A673 (cell line): ENCODE data around the gene NEDD4L. TPM values are rescaled to one million over a fixed set of nuclear protein-coding genes. Genes with fewer than 3 reads are reported as not detected.

Experiments
- BruUV-seq: library from RNA; stranded (reverse); fragments of 400-500 nt; replicated peaks from 2 replicates; lab custom pipeline; 2021; lab: Mats Ljungman, UMichigan
- CTCF ChIA-PET: fragments of 300-600 bp; sonication (Branson Sonifier 250); formaldehyde crosslinking; loops from one replicate; lab custom pipeline; 2022; ENCODE audit warnings: antibody characterized with exemption; lab: Charles Lee
- POLR2A ChIA-PET: fragments of 300-600 bp; sonication (Branson Sonifier 250); formaldehyde crosslinking; loops from one replicate; lab custom pipeline; 2022; ENCODE audit warnings: antibody characterized with exemption; ENCODE audit not compliant: low non-redundant PET; lab: Charles Lee
- DNase-seq: peaks from one replicate; pipeline ENCODE4 v3.0.0-alpha.2; 2015; ENCODE audit warnings: low spot score
- H3K27ac ChIP-seq: fragments of 200-600 bp; sonication (generic); 2 replicates; pipeline ENCODE4 v1.5.1; 2016; ENCODE audit warnings: mixed run types, low read depth, mild to moderate bottlenecking, mixed read lengths, antibody characterized with exemption, low read length; ENCODE audit not compliant: poor library complexity, severe bottlenecking
- H3K27me3 ChIP-seq: fragments of 200-600 bp; sonication (generic); replicated peaks from 2 replicates; pipeline ENCODE4 v1.6.1; 2017; ENCODE audit warnings: mixed run types, low read depth, mild to moderate bottlenecking, mixed read lengths, antibody characterized with exemption, low read length; ENCODE audit not compliant: insufficient read depth, poor library complexity
- H3K36me3 ChIP-seq: fragments of 200-600 bp; sonication (generic); 2 replicates; pipeline ENCODE4 v1.6.1; 2016; ENCODE audit warnings: mixed run types, mild to moderate bottlenecking, mixed read lengths, antibody characterized with exemption, low read length; ENCODE audit not compliant: insufficient read depth, poor library complexity, severe bottlenecking
- H3K4me1 ChIP-seq: fragments of 200-600 bp; sonication (generic); 2 replicates; pipeline ENCODE4 v1.6.1; 2017; ENCODE audit warnings: mixed run types, mild to moderate bottlenecking, mixed read lengths, antibody characterized with exemption, low read length; ENCODE audit not compliant: insufficient read depth, poor library complexity, severe bottlenecking
- H3K4me3 ChIP-seq: fragments of 200-600 bp; sonication (generic); 2 replicates; pipeline ENCODE4 v1.5.1; 2016; ENCODE audit warnings: low read depth, mixed run types, mild to moderate bottlenecking, mixed read lengths, low read length; ENCODE audit not compliant: poor library complexity, severe bottlenecking
- H3K9me3 ChIP-seq: fragments of 200-600 bp; sonication (generic); 2 replicates; pipeline ENCODE4 v1.6.1; 2016; ENCODE audit warnings: mixed run types, low read depth, mild to moderate bottlenecking, mixed read lengths, antibody characterized with exemption, low read length; ENCODE audit not compliant: poor library complexity, severe bottlenecking
- EZH2 ChIP-seq: fragments of 200-600 bp; sonication (generic); IDR thresholded peaks from 2 replicates; pipeline ENCODE4 v1.6.1; 2017; ENCODE audit warnings: borderline replicate concordance, low read depth, mild to moderate bottlenecking, mixed read lengths, antibody characterized with exemption, low read length; ENCODE audit not compliant: poor library complexity, severe bottlenecking
- intact Hi-C: fragments of 100-400 bp; cut with micrococcal nuclease; formaldehyde crosslinking; loops from one replicate; pipeline ENCODE4 v1.10.0; 2022; ENCODE audit not compliant: unreplicated experiment
- total RNA-seq: library from RNA; stranded (reverse); gene quantifications from 2 replicates; pipeline ENCODE4 v1.2.3, GENCODE V29; 2021
- TF ChIP-seq, protein P1 (sequence below): fragments of 300-800, 200-600 bp; sonication (generic); conservative IDR thresholded peaks from 2 replicates; pipeline ENCODE4 v1.5.1; 2017; ENCODE audit warnings: low read depth, mild to moderate bottlenecking, antibody characterized with exemption, low read length, moderate library complexity, mixed read lengths

The NEDD4L gene
- total RNA-seq, 1 experiment from 2014 or later = 15.3 TPM

- POLR2A ChIA-PET = no interaction called here
- Histone ChIP-seq H3K27ac (no peak overlapping the region), H3K27me3 (no peaks in the 10 kb centered on the region), H3K36me3 (no peaks in the 10 kb centered on the region), H3K9me3 (no peaks in the 10 kb centered on the region), H3K4me3 (no peak overlapping the region), H3K4me1 (peaks cover 41% of the 10 kb centered on the region)
- TF ChIP-seq EZH2 = no peak
- DNase-seq = no peak
- no TSS peak for BruUV-seq
- CTCF ChIA-PET = no interaction called here
- intact Hi-C loops = no loop called here
These were observed 290.0 kb downstream of the NEDD4L start for GRCh38 chr18:58334061-58334460.

GRCh38 chr18:58335223-58335622 lies 291.2 kb downstream of the NEDD4L start:
- no peak overlapping the region for H3K27ac ChIP-seq
- no peaks in the 10 kb centered on the region for H3K27me3 ChIP-seq
- H3K4me3 ChIP-seq = no peak overlapping the region
- intact Hi-C loops = loop anchor here (5.0 kb wide), 1 partner anchor 157 kb away; no protein-coding TSS in a partner anchor
- peaks cover 51% of the 10 kb centered on the region for H3K4me1 ChIP-seq
- TF ChIP-seq, protein P1, sequence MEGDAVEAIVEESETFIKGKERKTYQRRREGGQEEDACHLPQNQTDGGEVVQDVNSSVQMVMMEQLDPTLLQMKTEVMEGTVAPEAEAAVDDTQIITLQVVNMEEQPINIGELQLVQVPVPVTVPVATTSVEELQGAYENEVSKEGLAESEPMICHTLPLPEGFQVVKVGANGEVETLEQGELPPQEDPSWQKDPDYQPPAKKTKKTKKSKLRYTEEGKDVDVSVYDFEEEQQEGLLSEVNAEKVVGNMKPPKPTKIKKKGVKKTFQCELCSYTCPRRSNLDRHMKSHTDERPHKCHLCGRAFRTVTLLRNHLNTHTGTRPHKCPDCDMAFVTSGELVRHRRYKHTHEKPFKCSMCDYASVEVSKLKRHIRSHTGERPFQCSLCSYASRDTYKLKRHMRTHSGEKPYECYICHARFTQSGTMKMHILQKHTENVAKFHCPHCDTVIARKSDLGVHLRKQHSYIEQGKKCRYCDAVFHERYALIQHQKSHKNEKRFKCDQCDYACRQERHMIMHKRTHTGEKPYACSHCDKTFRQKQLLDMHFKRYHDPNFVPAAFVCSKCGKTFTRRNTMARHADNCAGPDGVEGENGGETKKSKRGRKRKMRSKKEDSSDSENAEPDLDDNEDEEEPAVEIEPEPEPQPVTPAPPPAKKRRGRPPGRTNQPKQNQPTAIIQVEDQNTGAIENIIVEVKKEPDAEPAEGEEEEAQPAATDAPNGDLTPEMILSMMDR = no peak
- TF ChIP-seq EZH2 = no peak
- no peaks in the 10 kb centered on the region for H3K9me3 ChIP-seq
- no TSS peak for BruUV-seq
- H3K36me3 ChIP-seq = no peaks in the 10 kb centered on the region
- peak; percentile 54 for DNase-seq
- CTCF ChIA-PET = no interaction called here
- POLR2A ChIA-PET = interaction anchor here (0.6 kb wide), 1 partner anchor 26 kb away, joined by 4 read pairs; no protein-coding TSS in a partner anchor

GRCh38 chr18:58335821-58336220 lies 291.8 kb downstream of the NEDD4L start:
- ChIA-PET CTCF (no interaction called here), POLR2A (no interaction called here)
- no peaks in the 10 kb centered on the region for H3K36me3 ChIP-seq
- H3K9me3 ChIP-seq = no peaks in the 10 kb centered on the region
- peak; percentile 11 for DNase-seq
- H3K27ac ChIP-seq = no peak overlapping the region
- H3K4me3 ChIP-seq = no peak overlapping the region
- BruUV-seq = no TSS peak
- TF ChIP-seq EZH2 = no peak
- TF ChIP-seq, protein P1 = peak; percentile 50
- no peaks in the 10 kb centered on the region for H3K27me3 ChIP-seq
- H3K4me1 ChIP-seq = peaks cover 51% of the 10 kb centered on the region
- intact Hi-C loops = loop anchor here (5.0 kb wide), 1 partner anchor 156 kb away; no protein-coding TSS in a partner anchor

DNA sequence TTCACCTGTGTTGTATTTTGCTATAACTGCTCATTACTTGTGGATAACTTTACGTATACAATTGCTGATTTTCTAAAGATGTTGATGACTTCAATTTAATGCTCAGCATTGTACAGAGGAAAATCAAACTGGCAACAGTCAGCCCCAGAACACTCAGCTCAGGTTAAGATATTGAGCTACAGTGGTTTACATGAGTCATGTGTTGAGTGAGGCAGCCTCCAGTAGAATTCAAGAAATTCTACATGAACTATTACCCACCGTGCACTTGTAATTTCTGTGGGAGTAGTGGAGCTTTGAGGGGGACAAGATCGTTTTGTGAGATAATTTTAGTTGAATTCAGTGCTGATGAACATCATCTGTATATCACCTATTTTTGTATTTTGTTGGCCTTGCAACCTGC lies 292.6 kb downstream of the NEDD4L start:
- Histone ChIP-seq H3K4me3 (no peak overlapping the region), H3K36me3 (no peaks in the 10 kb centered on the region), H3K27ac (no peak overlapping the region), H3K27me3 (no peaks in the 10 kb centered on the region), H3K4me1 (peaks cover 51% of the 10 kb centered on the region), H3K9me3 (no peaks in the 10 kb centered on the region)
- no TSS peak for BruUV-seq
- ChIA-PET POLR2A (no interaction called here), CTCF (interaction anchor here (0.8 kb wide), 1 partner anchor 427 kb away, joined by 3 read pairs; no protein-coding TSS in a partner anchor)
- intact Hi-C loops = loop anchor here (5.0 kb wide), 1 partner anchor 156 kb away; no protein-coding TSS in a partner anchor
- DNase-seq = no peak
- TF ChIP-seq, protein P1 = no peak
- TF ChIP-seq EZH2 = no peak
